CD8-positive, alpha-beta memory T cell (primary cell): ENCODE results near the gene PROCR. TPM values are rescaled to one million over a fixed set of nuclear protein-coding genes. Genes with fewer than 3 reads are reported as not detected.
"Not testable (repeated sequence)": the region's sequence is repeated elsewhere in the genome, so short reads cannot be mapped to it uniquely, and the experiment has no call there.

Source experiments
- CTCF ChIA-PET: fragments of 350-600 bp; sonication (Branson Sonifier 250); formaldehyde crosslinking; loops from one replicate; lab custom pipeline; 2021; ENCODE audit warnings: antibody characterized with exemption; lab: Charles Lee
- POLR2A ChIA-PET: fragments of 350-600 bp; sonication (Branson Sonifier 250); formaldehyde crosslinking; loops from one replicate; lab custom pipeline; 2021; ENCODE audit warnings: antibody characterized with exemption; lab: Charles Lee
- DNase-seq, 5 donors: peaks; one replicate each; pipeline versions ENCODE4 v3.0.0 to v3.0.0-alpha.2; 2020 to 2022; ENCODE audit warnings: mixed read lengths in 1 of 5
- H3K27ac ChIP-seq: one replicate; pipeline ENCODE4 v1.7.0; 2013; ENCODE audit warnings: low read depth, mild to moderate bottlenecking, low read length, moderate library complexity
- H3K27me3 ChIP-seq: 2 replicates; pipeline ENCODE4 v1.7.0; 2013; ENCODE audit warnings: low read length, mild to moderate bottlenecking; ENCODE audit not compliant: insufficient read depth, poor library complexity, severe bottlenecking
- H3K36me3 ChIP-seq: 2 replicates; pipeline ENCODE4 v1.7.0; 2013; ENCODE audit warnings: mild to moderate bottlenecking, low read length, moderate library complexity; ENCODE audit not compliant: insufficient read depth
- H3K4me1 ChIP-seq: 2 replicates; pipeline ENCODE4 v1.7.0; 2013; ENCODE audit warnings: mild to moderate bottlenecking, low read length, moderate library complexity; ENCODE audit not compliant: insufficient read depth
- H3K4me3 ChIP-seq: 2 replicates; pipeline ENCODE4 v1.7.0; 2013; ENCODE audit warnings: mild to moderate bottlenecking, low read length
- H3K9me3 ChIP-seq: 2 replicates; pipeline ENCODE4 v1.7.0; 2013; ENCODE audit warnings: mild to moderate bottlenecking, low read length
- H3K27ac Mint-ChIP-seq, 8 donors: one replicate each; pipeline ENCODE4 v1.8.0; 2020 to 2021; ENCODE audit warnings: mixed read lengths in 8 of 8, mild to moderate bottlenecking in 6 of 8, inconsistent platforms in 3 of 8, moderate library complexity in 3 of 8
- H3K27me3 Mint-ChIP-seq, 2 donors: one replicate each; pipeline ENCODE4 v1.8.0; 2020 to 2021; ENCODE audit warnings: mixed read lengths in 2 of 2, mild to moderate bottlenecking in 1 of 2, moderate library complexity in 1 of 2
- H3K36me3 Mint-ChIP-seq, 3 donors: one replicate each; pipeline ENCODE4 v1.8.0; 2020 to 2021; ENCODE audit warnings: mixed read lengths in 3 of 3, inconsistent platforms in 1 of 3, mild to moderate bottlenecking in 1 of 3
- H3K4me1 Mint-ChIP-seq, 3 donors: one replicate each; pipeline ENCODE4 v1.8.0; 2020 to 2021; ENCODE audit warnings: mixed read lengths in 3 of 3, inconsistent platforms in 1 of 3, mild to moderate bottlenecking in 1 of 3
- H3K4me3 Mint-ChIP-seq, 7 donors: one replicate each; pipeline ENCODE4 v1.8.0; 2020 to 2021; ENCODE audit warnings: mixed read lengths in 7 of 7, mild to moderate bottlenecking in 6 of 7, moderate library complexity in 4 of 7, inconsistent platforms in 2 of 7
- H3K9me3 Mint-ChIP-seq, 5 donors: one replicate each; pipeline ENCODE4 v1.8.0; 2020 to 2022; ENCODE audit warnings: mixed read lengths in 5 of 5, mild to moderate bottlenecking in 3 of 5, moderate library complexity in 2 of 5, inconsistent platforms in 1 of 5
- polyA plus RNA-seq: library from polyadenylated mRNA; unstranded; fragments of 300-500 nt; fragmentation: Illumina TruSeq; gene quantifications from one replicate; pipeline ENCODE4 v1.2.3, GENCODE V29; 2021
- total RNA-seq, 2 experiments: library from RNA; stranded (reverse); gene quantifications; one replicate each; pipeline ENCODE4 v1.2.3, GENCODE V29; 2021

PROCR gene
- total and polyA plus RNA-seq, 3 experiments from 2014 or later = 2.6 to 10.7 (median 2.7) TPM

DNA sequence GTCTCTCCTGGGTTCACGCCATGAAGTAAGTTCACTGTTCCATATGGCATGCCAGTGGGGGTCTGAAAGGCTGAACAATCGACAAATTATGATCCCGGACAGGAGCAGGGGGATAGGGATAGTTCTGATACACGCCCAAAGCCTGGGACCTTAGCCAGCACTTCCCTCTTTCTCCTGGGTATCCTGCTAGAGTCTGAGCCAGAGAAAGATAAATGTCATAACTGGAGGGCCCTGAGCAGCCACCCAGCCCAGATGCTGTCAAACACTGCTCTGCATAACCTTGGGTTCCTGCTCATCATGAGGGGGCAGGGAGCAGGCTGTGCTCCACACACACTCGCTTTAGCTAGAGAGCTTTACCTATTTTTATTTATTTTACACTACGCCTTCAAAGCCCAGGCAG is 37.0 kb upstream of the PROCR start:
- H3K9me3 ChIP-seq = no peaks in the 10 kb centered on the region
- CTCF ChIA-PET = no interaction called here

DNA sequence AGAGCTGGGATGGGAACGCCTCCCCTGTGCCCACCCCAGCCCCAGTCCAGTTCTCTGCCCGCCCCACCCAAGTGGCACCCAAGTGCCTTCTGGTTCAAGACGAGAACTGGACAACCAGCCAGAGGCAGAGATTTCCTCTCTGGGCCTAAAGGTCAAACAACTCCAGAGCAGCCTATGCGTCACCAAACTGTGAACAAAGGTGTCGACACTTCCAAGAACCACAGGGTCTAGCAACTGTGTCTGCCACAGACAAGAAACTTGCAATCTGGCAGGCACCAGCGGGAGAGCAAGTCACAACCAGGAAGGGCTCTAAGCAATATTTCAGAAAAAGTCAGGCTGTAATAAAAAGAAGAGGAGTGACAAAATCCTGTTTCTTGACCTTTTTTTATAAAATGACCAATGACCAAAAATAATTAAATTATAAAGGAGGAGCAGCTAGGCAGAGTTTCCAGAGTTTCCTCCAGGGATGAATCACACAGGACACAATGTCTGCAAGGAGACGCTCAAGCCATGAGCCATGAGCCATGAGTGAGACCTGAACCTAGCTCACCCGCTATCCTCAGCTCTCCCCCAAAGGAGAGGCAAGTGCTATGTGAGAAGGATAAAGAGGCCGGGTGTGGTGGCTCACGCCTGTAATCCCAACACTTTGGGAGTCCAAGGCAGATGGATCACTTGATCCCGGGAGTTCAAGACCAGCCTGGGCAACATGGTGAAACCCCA is 35.8 kb upstream of the PROCR start:
- Histone ChIP-seq H3K27ac (no peak overlapping the region), H3K9me3 (no peaks in the 10 kb centered on the region), H3K36me3 (peaks cover 37% of the 10 kb centered on the region), H3K27me3 (no peaks in the 10 kb centered on the region), H3K4me3 (no peak overlapping the region), H3K4me1 (no peaks in the 10 kb centered on the region)
- peaks cover 4 to 5% (median 4%) of the 10 kb centered on the region in 3 donors for H3K4me1 Mint-ChIP-seq
- POLR2A ChIA-PET = interaction anchor here (0.8 kb wide), 1 partner anchor 112 kb away, joined by 3 read pairs; no protein-coding TSS in a partner anchor
- H3K36me3 Mint-ChIP-seq = peaks cover 3 to 86% (median 19%) of the 10 kb centered on the region in 3 donors
- H3K27me3 Mint-ChIP-seq = no peaks in the 10 kb centered on the region
- no peaks in the 10 kb centered on the region for H3K9me3 Mint-ChIP-seq
- no peak for DNase-seq
- H3K27ac Mint-ChIP-seq = peak overlapping the region in 3 of 8 donors; percentile 63 to 66 (median 64)
- no peak overlapping the region for H3K4me3 Mint-ChIP-seq
- CTCF ChIA-PET = no interaction called here

More for the DNA sequence above, 37.0 kb upstream of the PROCR start:
- Mint-ChIP-seq H3K4me1 (peaks cover 0 to 1% (median 0%) of the 10 kb centered on the region in 3 donors), H3K9me3 (no peaks in the 10 kb centered on the region), H3K27me3 (no peaks in the 10 kb centered on the region), H3K36me3 (peaks cover 3 to 88% (median 23%) of the 10 kb centered on the region in 3 donors), H3K27ac (no peak overlapping the region), H3K4me3 (no peak overlapping the region)
- H3K4me1 ChIP-seq = no peaks in the 10 kb centered on the region
- DNase-seq = no peak
- H3K36me3 ChIP-seq = peaks cover 37% of the 10 kb centered on the region
- no peaks in the 10 kb centered on the region for H3K27me3 ChIP-seq
- POLR2A ChIA-PET = no interaction called here
- no peak overlapping the region for H3K4me3 ChIP-seq
- H3K27ac ChIP-seq = no peak overlapping the region

DNA sequence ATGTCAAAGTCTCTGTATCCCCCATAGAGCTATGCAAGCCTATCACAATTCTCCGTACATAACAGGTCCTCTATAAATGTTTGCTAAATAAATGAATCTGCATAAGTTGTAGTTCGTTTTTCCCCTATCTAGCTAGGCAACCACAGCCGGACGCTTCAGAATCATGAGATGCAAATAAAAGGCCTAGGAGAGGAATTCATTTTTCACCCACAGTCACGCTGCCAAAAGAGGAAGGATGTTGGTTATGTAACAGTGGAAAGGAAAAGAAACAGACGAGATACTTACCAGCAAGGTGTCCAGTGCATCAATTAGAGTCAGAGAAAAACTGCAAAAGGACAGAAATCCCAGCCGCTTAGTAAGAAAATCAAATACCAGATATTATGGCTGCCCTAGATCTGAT is 27.2 kb upstream of the PROCR start:
- Histone ChIP-seq H3K4me1 (peaks cover 17% of the 10 kb centered on the region), H3K27ac (no peak overlapping the region), H3K9me3 (no peaks in the 10 kb centered on the region), H3K36me3 (peaks cover 4% of the 10 kb centered on the region), H3K4me3 (no peak overlapping the region), H3K27me3 (no peaks in the 10 kb centered on the region)
- H3K9me3 Mint-ChIP-seq = no peaks in the 10 kb centered on the region
- no peak for DNase-seq
- peak overlapping the region in 7 of 8 donors; percentile 75 to 97 (median 85) for H3K27ac Mint-ChIP-seq
- CTCF ChIA-PET = interaction anchor here (0.5 to 5.3 kb wide), 20 partner anchors 11 to 309 kb away, joined by 3 to 72 read pairs (median 3); partner anchors contain the start of gene MMP24OS
- peaks cover 42 to 61% (median 55%) of the 10 kb centered on the region in 3 donors for H3K4me1 Mint-ChIP-seq
- POLR2A ChIA-PET = interaction anchor here (1.0 to 2.2 kb wide), 4 partner anchors 17 to 140 kb away, joined by 4 to 7 read pairs (median 5); partner anchors contain the start of genes EIF6 and MMP24OS
- peak overlapping the region in 6 of 7 donors; percentile 38 to 92 (median 76) for H3K4me3 Mint-ChIP-seq
- H3K27me3 Mint-ChIP-seq = no peaks in the 10 kb centered on the region
- H3K36me3 Mint-ChIP-seq = peaks cover 0 to 59% (median 4%) of the 10 kb centered on the region in 3 donors

DNA sequence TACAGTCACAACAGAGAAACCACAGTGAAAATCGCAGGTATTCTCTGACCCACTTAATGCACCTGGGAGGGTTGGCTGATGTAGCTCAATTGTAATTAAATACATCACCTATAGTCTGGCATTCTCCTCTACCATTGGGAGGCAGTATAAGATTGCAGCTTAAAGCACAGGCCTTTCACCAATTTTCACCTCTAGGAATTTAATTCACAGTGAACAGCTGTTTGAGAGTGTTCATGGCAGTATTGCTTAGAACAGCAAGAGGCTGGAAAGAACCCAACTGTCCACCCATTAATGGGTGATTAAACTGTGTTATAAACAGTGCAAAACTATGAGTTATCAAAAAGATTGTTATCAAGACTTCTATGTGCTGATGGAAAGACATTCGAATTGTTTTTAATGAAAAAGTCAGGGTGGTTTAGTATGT is 26.7 kb upstream of the PROCR start:
- peaks cover 42 to 61% (median 55%) of the 10 kb centered on the region in 3 donors for H3K4me1 Mint-ChIP-seq
- H3K36me3 Mint-ChIP-seq = peaks cover 0 to 54% (median 4%) of the 10 kb centered on the region in 3 donors
- CTCF ChIA-PET = interaction anchor here (0.5 to 5.3 kb wide), 20 partner anchors 11 to 310 kb away, joined by 3 to 72 read pairs (median 3); partner anchors contain the start of gene MMP24OS
- Histone ChIP-seq H3K4me3 (no peak overlapping the region), H3K27ac (no peak overlapping the region), H3K9me3 (no peaks in the 10 kb centered on the region), H3K4me1 (peaks cover 17% of the 10 kb centered on the region), H3K36me3 (peaks cover 4% of the 10 kb centered on the region), H3K27me3 (no peaks in the 10 kb centered on the region)
- peak overlapping the region; percentile 13 to 97 (median 84) for H3K27ac Mint-ChIP-seq
- H3K27me3 Mint-ChIP-seq = no peaks in the 10 kb centered on the region
- H3K9me3 Mint-ChIP-seq = no peaks in the 10 kb centered on the region
- POLR2A ChIA-PET = interaction anchor here (1.0 to 2.2 kb wide), 4 partner anchors 16 to 139 kb away, joined by 4 to 7 read pairs (median 5); partner anchors contain the start of genes EIF6 and MMP24OS
- DNase-seq = peak in 3 of 5 donors; percentile 25 to 63 (median 60)
- H3K4me3 Mint-ChIP-seq = peak overlapping the region; percentile 52 to 92 (median 73)

DNA sequence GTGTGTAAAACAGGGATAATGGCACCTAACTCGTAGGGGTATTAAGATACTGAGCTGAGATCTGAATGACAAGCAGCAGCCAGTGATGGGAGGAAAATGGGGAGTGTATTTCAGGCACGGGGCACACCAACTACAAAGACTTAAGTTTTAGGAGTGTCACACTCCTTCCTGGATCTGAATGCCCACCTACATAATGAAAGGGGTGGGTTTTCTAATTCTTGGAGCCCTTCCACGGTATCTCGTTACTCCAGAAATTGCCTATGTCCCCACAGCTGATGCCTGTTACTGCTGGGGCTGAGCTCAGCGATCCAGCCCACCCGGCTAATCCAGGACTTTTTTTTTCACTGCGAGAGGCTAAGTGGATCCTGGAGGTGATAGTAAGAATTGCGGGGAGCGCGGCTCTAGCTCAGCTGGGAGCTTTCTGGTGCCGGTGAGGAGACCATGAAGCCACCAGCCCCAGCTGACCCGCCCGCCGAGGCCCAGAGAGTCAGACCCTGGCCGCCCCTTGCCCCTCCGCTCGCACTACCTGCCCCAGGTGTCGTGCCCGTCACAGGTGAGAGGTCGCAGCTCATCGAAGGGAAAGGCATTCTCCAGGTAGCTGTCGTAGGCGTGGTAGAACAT is 25.5 kb upstream of the PROCR start:
- H3K36me3 ChIP-seq = peaks cover 2% of the 10 kb centered on the region
- Mint-ChIP-seq H3K36me3 (peaks cover 0 to 44% (median 1%) of the 10 kb centered on the region in 3 donors), H3K4me1 (peaks cover 36 to 53% (median 50%) of the 10 kb centered on the region in 3 donors), H3K27ac (peak overlapping the region; percentile 76 to 99 (median 97)), H3K27me3 (no peaks in the 10 kb centered on the region), H3K4me3 (peak overlapping the region; percentile 90 to 99 (median 99)), H3K9me3 (no peaks in the 10 kb centered on the region)
- ChIA-PET POLR2A (interaction anchor here (0.5 to 2.6 kb wide), 7 partner anchors 15 to 138 kb away, joined by 3 to 9 read pairs (median 4); partner anchors contain the start of genes EIF6 and MMP24OS), CTCF (interaction anchor here (0.6 to 5.3 kb wide), 9 partner anchors 15 to 311 kb away, joined by 3 to 72 read pairs (median 6); partner anchors contain the start of gene MMP24OS)
- peak overlapping the region; percentile 62 for H3K27ac ChIP-seq
- no peaks in the 10 kb centered on the region for H3K9me3 ChIP-seq
- H3K4me3 ChIP-seq = peak overlapping the region; percentile 93
- DNase-seq = peak in 2 of 5 donors; percentile 5 to 10
- H3K4me1 ChIP-seq = peaks cover 17% of the 10 kb centered on the region
- H3K27me3 ChIP-seq = no peaks in the 10 kb centered on the region

DNA sequence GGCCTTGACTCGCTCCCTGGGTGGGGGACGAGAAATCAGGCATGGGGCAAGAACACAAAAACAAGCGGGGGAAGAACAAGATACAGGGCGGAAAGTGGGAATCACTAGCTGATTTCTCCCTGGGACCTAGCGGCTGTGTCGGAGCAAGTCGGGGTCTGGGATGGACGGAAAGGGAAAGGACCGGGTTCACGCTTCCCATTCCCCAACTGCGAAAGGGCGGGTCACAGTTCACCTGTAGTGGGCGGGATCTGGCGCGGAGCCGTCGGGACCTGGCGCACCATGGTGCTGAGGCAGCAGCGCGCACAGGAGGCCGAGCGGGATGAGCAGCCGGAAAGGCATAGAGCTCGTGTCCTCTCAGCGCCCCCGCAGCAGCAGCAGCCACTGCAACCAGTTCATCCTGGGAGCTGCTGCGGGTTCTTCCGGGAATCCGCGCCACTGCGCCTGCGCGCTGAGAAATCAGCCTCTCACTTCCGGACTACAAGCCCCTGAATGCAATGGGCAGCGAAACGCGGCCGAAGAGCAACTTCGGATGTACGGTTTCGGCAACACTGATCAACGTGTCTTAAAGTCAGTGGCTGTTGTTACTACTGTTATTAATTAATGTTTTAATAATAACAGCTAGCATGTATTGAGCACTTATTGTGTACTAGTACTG is 24.8 kb upstream of the PROCR start, which contains the start of gene EDEM2:
TSS of gene EDEM2 (minus strand) at position 417 of the 655 bp plus-strand sequence. CDS start at position 339, 78 bp downstream.
- peaks cover 36 to 46% (median 44%) of the 10 kb centered on the region in 3 donors for H3K4me1 Mint-ChIP-seq
- H3K27me3 ChIP-seq = no peaks in the 10 kb centered on the region
- ChIA-PET CTCF (interaction anchor here (0.9 to 5.3 kb wide), 8 partner anchors 15 to 131 kb away, joined by 3 to 72 read pairs (median 7); partner anchors contain the start of gene MMP24OS), POLR2A (interaction anchor here (0.5 to 2.6 kb wide), 8 partner anchors 14 to 138 kb away, joined by 3 to 9 read pairs (median 3); partner anchors contain the start of genes EIF6 and MMP24OS)
- peak within 1 kb of the TSS; percentile 62 for H3K27ac ChIP-seq
- peaks cover 17% of the 10 kb centered on the region for H3K4me1 ChIP-seq
- peaks cover 0 to 38% (median 1%) of the 10 kb centered on the region in 3 donors for H3K36me3 Mint-ChIP-seq
- H3K9me3 ChIP-seq = no peaks in the 10 kb centered on the region
- H3K4me3 Mint-ChIP-seq = peak within 1 kb of the TSS; percentile 90 to 99 (median 99)
- peak; percentile 92 to 95 (median 93) for DNase-seq
- H3K36me3 ChIP-seq = no peaks in the 10 kb centered on the region
- H3K4me3 ChIP-seq = peak within 1 kb of the TSS; percentile 93
- H3K9me3 Mint-ChIP-seq = no peaks in the 10 kb centered on the region
- peak within 1 kb of the TSS; percentile 76 to 99 (median 97) for H3K27ac Mint-ChIP-seq
- no peaks in the 10 kb centered on the region for H3K27me3 Mint-ChIP-seq

DNA sequence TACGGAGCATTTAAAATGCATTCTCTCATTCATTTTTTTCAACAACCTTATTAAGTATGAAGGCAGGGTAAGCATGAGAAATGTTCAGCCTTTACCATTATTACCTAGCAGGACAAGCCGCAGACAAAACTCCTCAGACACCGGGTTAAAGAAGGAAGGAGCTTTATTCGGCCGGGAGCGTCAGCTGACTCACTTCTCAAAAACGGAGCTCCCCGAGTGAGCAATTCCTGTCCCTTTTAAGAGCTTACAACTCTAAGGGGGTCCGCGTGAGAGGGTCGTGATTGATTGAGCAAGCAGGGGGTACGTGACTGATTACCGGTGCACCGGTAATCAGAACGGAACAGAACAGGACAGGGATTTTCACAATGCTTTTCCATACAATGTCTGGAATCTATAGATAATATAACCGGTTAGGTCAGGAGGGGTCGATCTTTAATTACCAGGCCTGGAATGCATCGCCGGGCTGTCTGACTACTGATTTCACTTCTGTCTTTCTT is 24.2 kb upstream of the PROCR start:
- CTCF ChIA-PET = interaction anchor here (0.9 to 5.3 kb wide), 5 partner anchors 14 to 131 kb away, joined by 3 to 72 read pairs (median 12); partner anchors contain the start of gene MMP24OS
- not testable (repeated sequence) for H3K27me3 Mint-ChIP-seq, H3K9me3 ChIP-seq, DNase-seq, H3K36me3 ChIP-seq, H3K27me3 ChIP-seq, H3K9me3 Mint-ChIP-seq
- peaks cover 17% of the 10 kb centered on the region for H3K4me1 ChIP-seq
- peak overlapping the region; percentile 76 to 99 (median 97) for H3K27ac Mint-ChIP-seq
- peak overlapping the region; percentile 93 for H3K4me3 ChIP-seq
- peak overlapping the region; percentile 62 for H3K27ac ChIP-seq
- peaks cover 0 to 33% (median 1%) of the 10 kb centered on the region in 3 donors for H3K36me3 Mint-ChIP-seq
- peak overlapping the region; percentile 90 to 99 (median 99) for H3K4me3 Mint-ChIP-seq
- peaks cover 36 to 42% (median 40%) of the 10 kb centered on the region in 3 donors for H3K4me1 Mint-ChIP-seq
- POLR2A ChIA-PET = interaction anchor here (0.5 to 2.6 kb wide), 5 partner anchors 14 to 137 kb away, joined by 3 to 9 read pairs (median 3); partner anchors contain the start of genes EIF6 and MMP24OS
